ENCODE data around the gene ATXN1.

ATXN1 gene

GRCh38 chr6:16339265-16339587 lies 422.0 kb downstream of the ATXN1 start:
- no peak for FAIRE-seq

GRCh38 chr6:16338577-16339264 lies 422.5 kb downstream of the ATXN1 start:
- no peak for FAIRE-seq

GRCh38 chr6:16337295-16337975 lies 423.8 kb downstream of the ATXN1 start:
- FAIRE-seq: no peak

- no peak for FAIRE-seq
These were observed 424.4 kb downstream of the ATXN1 start for GRCh38 chr6:16336911-16337294.

- FAIRE-seq: no peak
These were observed 425.0 kb downstream of the ATXN1 start for GRCh38 chr6:16336056-16336818.

GRCh38 chr6:16335176-16335575 lies 426.1 kb downstream of the ATXN1 start:
- no peak for FAIRE-seq

- no peak for FAIRE-seq
These were observed 426.6 kb downstream of the ATXN1 start for GRCh38 chr6:16334671-16335070.

GRCh38 chr6:16333580-16333979 lies 427.7 kb downstream of the ATXN1 start:
- no peak for FAIRE-seq

- no peak for FAIRE-seq
These were observed 429.1 kb downstream of the ATXN1 start for GRCh38 chr6:16332175-16332542.

- FAIRE-seq: no peak
These were observed 429.7 kb downstream of the ATXN1 start for GRCh38 chr6:16331384-16332174.

GRCh38 chr6:16329233-16329632 lies 432.0 kb downstream of the ATXN1 start:
- no peak for FAIRE-seq

GRCh38 chr6:16327777-16328325 lies 433.4 kb downstream of the ATXN1 start:
- FAIRE-seq: no peak

- FAIRE-seq: no peak
These were observed 434.1 kb downstream of the ATXN1 start for GRCh38 chr6:16326971-16327776.

- FAIRE-seq: no peak
These were observed 434.7 kb downstream of the ATXN1 start for GRCh38 chr6:16326531-16326930.

- FAIRE-seq: no peak
These were observed 436.5 kb downstream of the ATXN1 start for GRCh38 chr6:16324606-16325225.

- FAIRE-seq: no peak
These were observed 437.1 kb downstream of the ATXN1 start for GRCh38 chr6:16324184-16324583.

- FAIRE-seq: no peak
These were observed 438.5 kb downstream of the ATXN1 start for GRCh38 chr6:16322666-16323312.

- no peak for FAIRE-seq
These were observed 439.4 kb downstream of the ATXN1 start for GRCh38 chr6:16321826-16322225.

GRCh38 chr6:16321341-16321710 lies 439.9 kb downstream of the ATXN1 start:
- FAIRE-seq: no peak

GRCh38 chr6:16320533-16321340 lies 440.5 kb downstream of the ATXN1 start:
- FAIRE-seq: no peak
